Measurements from ENCODE around the gene CFAP300. TPM values are rescaled to one million over a fixed set of nuclear protein-coding genes. Genes with fewer than 3 reads are reported as not detected.

The CFAP300 gene
- polyA plus RNA-seq, 1 of the 3 experiments (the other 2 are of a cell fraction): 1.5 TPM

DNA sequence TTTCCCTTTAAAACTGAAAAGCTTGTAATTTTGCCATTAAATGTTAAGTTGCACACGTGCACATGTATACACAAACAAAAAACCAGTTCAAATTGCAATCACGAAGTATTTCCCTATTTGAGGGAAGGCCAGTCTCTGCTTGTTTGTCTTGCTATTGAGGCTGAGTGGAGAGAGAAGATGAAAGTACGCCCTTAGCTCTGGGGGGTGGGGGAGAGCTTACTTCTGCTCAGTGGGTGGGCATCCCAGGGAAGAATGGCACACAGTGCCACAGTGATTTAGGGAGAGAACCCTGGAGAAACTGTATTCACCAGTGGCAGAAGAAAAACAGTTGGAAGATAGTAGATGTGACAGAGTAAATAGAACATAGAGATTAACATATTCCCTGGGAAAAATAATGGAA lies 71.7 kb downstream of the CFAP300 start:
- ChIA-PET POLR2A (no interaction called here), CTCF (no interaction called here)
- H3K4me3 ChIP-seq (ENCODE audit: low read depth in 2 of 2, low read length in 1 of 2): no peak overlapping the region; a peak in 1 of 4 replicates
- H3K9me3 ChIP-seq: no peaks in the 10 kb centered on the region; the same call in 1 of the 2 replicates
- H3K36me3 ChIP-seq (replicated peaks in 1 of 2; ENCODE audit: control insufficient read depth in 1 of 2, insufficient read depth in 2 of 2, low read length in 1 of 2): peaks cover 5 to 49% of the 10 kb centered on the region in 2 experiments
- H3K4me2 ChIP-seq: peak overlapping the region; percentile 38
- peaks cover 100% of the 10 kb centered on the region for H3K79me2 ChIP-seq (ENCODE audit: insufficient read depth)
- no peak for DNase-seq
- no peaks in the 10 kb centered on the region for H3K27me3 ChIP-seq (ENCODE audit: insufficient read depth)
- no peaks in the 10 kb centered on the region for H3K9me2 ChIP-seq
- H3K4me1 ChIP-seq (ENCODE audit: control insufficient read depth in 1 of 2, insufficient read depth in 2 of 2, low read depth in 1 of 2, low read length in 1 of 2): peaks cover 0 to 71% of the 10 kb centered on the region in 2 experiments; a peak in 3 of 4 replicates
- peak overlapping the region in 1 of 2 experiments; percentile 97; a peak in 1 of 4 replicates for H3K27ac ChIP-seq (ENCODE audit: low read depth in 2 of 2, low read length in 1 of 2)
- 30% methylated on average over 3 of the region's 3 CpGs for WGBS (ENCODE audit: low lambda C conversion rate)
- H3K9ac ChIP-seq: no peak overlapping the region; the same call in 1 of the 2 replicates
- H2AFZ ChIP-seq (ENCODE audit: low read depth): no peak overlapping the region
- H4K20me1 ChIP-seq (ENCODE audit: insufficient read depth): peaks cover 25% of the 10 kb centered on the region; the same call in 1 of the 2 replicates
- H3F3A ChIP-seq (replicated peaks; ENCODE audit: insufficient read depth): peaks cover 57% of the 10 kb centered on the region
- TF ChIP-seq YY1 (IDR thresholded peaks at IDR 0.05; ENCODE audit: low read depth): no peak
- no peak for TF ChIP-seq CHD2 (IDR thresholded peaks at IDR 0.05; ENCODE audit: low read length, partially characterized antibody)
- TF ChIP-seq, protein P1, sequence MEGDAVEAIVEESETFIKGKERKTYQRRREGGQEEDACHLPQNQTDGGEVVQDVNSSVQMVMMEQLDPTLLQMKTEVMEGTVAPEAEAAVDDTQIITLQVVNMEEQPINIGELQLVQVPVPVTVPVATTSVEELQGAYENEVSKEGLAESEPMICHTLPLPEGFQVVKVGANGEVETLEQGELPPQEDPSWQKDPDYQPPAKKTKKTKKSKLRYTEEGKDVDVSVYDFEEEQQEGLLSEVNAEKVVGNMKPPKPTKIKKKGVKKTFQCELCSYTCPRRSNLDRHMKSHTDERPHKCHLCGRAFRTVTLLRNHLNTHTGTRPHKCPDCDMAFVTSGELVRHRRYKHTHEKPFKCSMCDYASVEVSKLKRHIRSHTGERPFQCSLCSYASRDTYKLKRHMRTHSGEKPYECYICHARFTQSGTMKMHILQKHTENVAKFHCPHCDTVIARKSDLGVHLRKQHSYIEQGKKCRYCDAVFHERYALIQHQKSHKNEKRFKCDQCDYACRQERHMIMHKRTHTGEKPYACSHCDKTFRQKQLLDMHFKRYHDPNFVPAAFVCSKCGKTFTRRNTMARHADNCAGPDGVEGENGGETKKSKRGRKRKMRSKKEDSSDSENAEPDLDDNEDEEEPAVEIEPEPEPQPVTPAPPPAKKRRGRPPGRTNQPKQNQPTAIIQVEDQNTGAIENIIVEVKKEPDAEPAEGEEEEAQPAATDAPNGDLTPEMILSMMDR (IDR thresholded peaks at IDR 0.05): no peak
- TF ChIP-seq JUND (IDR thresholded peaks at IDR 0.05): no peak
- no peak for TF ChIP-seq EP300 (IDR thresholded peaks at IDR 0.05; ENCODE audit: borderline replicate concordance in 1 of 2, low read depth in 1 of 2, low read length in 1 of 2)
- TF ChIP-seq, protein P2, sequence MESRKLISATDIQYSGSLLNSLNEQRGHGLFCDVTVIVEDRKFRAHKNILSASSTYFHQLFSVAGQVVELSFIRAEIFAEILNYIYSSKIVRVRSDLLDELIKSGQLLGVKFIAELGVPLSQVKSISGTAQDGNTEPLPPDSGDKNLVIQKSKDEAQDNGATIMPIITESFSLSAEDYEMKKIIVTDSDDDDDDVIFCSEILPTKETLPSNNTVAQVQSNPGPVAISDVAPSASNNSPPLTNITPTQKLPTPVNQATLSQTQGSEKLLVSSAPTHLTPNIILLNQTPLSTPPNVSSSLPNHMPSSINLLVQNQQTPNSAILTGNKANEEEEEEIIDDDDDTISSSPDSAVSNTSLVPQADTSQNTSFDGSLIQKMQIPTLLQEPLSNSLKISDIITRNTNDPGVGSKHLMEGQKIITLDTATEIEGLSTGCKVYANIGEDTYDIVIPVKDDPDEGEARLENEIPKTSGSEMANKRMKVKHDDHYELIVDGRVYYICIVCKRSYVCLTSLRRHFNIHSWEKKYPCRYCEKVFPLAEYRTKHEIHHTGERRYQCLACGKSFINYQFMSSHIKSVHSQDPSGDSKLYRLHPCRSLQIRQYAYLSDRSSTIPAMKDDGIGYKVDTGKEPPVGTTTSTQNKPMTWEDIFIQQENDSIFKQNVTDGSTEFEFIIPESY (IDR thresholded peaks at IDR 0.05; ENCODE audit: borderline replicate concordance, low read depth): no peak
- no peak for TF ChIP-seq RAD21 (IDR thresholded peaks at IDR 0.05; ENCODE audit: low read length)
- TF ChIP-seq MEF2A (IDR thresholded peaks at IDR 0.05; ENCODE audit: borderline replicate concordance, low read depth): no peak
- TF ChIP-seq TEAD4 (IDR thresholded peaks at IDR 0.05; ENCODE audit: borderline replicate concordance, insufficient read depth): no peak
- TF ChIP-seq ELF1 (IDR thresholded peaks at IDR 0.05): no peak
- no peak for TF ChIP-seq FOXM1 (IDR thresholded peaks at IDR 0.05; ENCODE audit: low read depth)
- TF ChIP-seq SIN3A (IDR thresholded peaks at IDR 0.05; ENCODE audit: borderline replicate concordance, low read depth, low read length): no peak
- TF ChIP-seq, protein P3, sequence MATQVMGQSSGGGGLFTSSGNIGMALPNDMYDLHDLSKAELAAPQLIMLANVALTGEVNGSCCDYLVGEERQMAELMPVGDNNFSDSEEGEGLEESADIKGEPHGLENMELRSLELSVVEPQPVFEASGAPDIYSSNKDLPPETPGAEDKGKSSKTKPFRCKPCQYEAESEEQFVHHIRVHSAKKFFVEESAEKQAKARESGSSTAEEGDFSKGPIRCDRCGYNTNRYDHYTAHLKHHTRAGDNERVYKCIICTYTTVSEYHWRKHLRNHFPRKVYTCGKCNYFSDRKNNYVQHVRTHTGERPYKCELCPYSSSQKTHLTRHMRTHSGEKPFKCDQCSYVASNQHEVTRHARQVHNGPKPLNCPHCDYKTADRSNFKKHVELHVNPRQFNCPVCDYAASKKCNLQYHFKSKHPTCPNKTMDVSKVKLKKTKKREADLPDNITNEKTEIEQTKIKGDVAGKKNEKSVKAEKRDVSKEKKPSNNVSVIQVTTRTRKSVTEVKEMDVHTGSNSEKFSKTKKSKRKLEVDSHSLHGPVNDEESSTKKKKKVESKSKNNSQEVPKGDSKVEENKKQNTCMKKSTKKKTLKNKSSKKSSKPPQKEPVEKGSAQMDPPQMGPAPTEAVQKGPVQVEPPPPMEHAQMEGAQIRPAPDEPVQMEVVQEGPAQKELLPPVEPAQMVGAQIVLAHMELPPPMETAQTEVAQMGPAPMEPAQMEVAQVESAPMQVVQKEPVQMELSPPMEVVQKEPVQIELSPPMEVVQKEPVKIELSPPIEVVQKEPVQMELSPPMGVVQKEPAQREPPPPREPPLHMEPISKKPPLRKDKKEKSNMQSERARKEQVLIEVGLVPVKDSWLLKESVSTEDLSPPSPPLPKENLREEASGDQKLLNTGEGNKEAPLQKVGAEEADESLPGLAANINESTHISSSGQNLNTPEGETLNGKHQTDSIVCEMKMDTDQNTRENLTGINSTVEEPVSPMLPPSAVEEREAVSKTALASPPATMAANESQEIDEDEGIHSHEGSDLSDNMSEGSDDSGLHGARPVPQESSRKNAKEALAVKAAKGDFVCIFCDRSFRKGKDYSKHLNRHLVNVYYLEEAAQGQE (IDR thresholded peaks at IDR 0.05; ENCODE audit: low read depth, low read length): no peak
- no peak for TF ChIP-seq POLR2AphosphoS5 (IDR thresholded peaks at IDR 0.05; ENCODE audit: low read depth, low read length)
- TF ChIP-seq TCF12 (IDR thresholded peaks at IDR 0.05): no peak
- TF ChIP-seq GATA2 (CRISPR knock-in tag; IDR thresholded peaks at IDR 0.05): no peak
- TF ChIP-seq, protein P4, sequence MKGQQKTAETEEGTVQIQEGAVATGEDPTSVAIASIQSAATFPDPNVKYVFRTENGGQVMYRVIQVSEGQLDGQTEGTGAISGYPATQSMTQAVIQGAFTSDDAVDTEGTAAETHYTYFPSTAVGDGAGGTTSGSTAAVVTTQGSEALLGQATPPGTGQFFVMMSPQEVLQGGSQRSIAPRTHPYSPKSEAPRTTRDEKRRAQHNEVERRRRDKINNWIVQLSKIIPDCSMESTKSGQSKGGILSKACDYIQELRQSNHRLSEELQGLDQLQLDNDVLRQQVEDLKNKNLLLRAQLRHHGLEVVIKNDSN (IDR thresholded peaks at IDR 0.05; ENCODE audit: borderline replicate concordance, low read depth): no peak
- TF ChIP-seq, protein P5, sequence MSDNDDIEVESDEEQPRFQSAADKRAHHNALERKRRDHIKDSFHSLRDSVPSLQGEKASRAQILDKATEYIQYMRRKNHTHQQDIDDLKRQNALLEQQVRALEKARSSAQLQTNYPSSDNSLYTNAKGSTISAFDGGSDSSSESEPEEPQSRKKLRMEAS (IDR thresholded peaks at IDR 0.05; ENCODE audit: low read depth): no peak
- TF ChIP-seq EZH2phosphoT487 (IDR thresholded peaks at IDR 0.05; ENCODE audit: borderline replicate concordance, low read depth): no peak
- TF ChIP-seq, protein P6, sequence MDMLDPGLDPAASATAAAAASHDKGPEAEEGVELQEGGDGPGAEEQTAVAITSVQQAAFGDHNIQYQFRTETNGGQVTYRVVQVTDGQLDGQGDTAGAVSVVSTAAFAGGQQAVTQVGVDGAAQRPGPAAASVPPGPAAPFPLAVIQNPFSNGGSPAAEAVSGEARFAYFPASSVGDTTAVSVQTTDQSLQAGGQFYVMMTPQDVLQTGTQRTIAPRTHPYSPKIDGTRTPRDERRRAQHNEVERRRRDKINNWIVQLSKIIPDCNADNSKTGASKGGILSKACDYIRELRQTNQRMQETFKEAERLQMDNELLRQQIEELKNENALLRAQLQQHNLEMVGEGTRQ (IDR thresholded peaks at IDR 0.05; ENCODE audit: borderline replicate concordance, low read depth, low read length): no peak
